Posterior vena cava (tissue), 2 donors: ENCODE results near the gene FRMD3. TPM values are rescaled to one million over a fixed set of nuclear protein-coding genes. Genes with fewer than 3 reads are reported as not detected.
"Not testable (repeated sequence)": the region's sequence is repeated elsewhere in the genome, so short reads cannot be mapped to it uniquely, and the experiment has no call there.

Experiments
- DNase-seq: peaks from one replicate; pipeline ENCODE4 v3.0.0-alpha.2; 2020; ENCODE audit warnings: low spot score
- intact Hi-C, 2 donors: fragments of 100-400 bp; cut with DNase I; formaldehyde crosslinking; loops; one replicate each; pipeline versions ENCODE4 v1.14.1 to v1.14.2; 2022 to 2023
- total RNA-seq, 2 donors: library from RNA; stranded (reverse); fragmentation: NEBNext Ultra II Directional; extraction: Animal tissue kit (Norgen Biotek cat#: 25700); gene quantifications; one replicate each; pipeline ENCODE4 v1.2.1, GENCODE V29; 2021
- donor health status: DM: yes; HTN: yes; CAD: no.
- donor health status: DM: yes; HTN: yes; CAD: no.

Gene FRMD3
- total RNA-seq, 2 donors from 2014 or later, result 5.1 TPM

DNA sequence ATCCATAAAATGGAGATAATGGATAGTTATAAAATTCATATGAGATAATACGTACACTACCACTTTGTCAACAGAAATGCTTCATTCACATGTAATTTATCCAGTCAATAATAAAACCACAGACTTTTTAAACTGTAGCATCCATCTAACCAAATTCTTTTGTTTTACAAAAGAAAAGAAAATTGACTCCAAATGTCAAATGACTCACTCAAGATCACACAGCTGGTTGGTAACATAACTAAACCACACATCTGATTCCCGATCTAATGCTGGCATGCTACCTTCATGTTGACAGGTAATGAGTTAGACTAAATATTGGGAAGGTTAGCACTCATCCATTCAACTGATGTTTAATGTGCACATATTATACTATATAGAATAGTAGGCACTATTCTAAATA, 4.9 kb downstream of the FRMD3 start:
- no peak for DNase-seq
- intact Hi-C loops, result loop anchor here in 1 of 2 donors (10.0 kb wide), 1 partner anchor 318 kb away; no protein-coding TSS in a partner anchor

DNA sequence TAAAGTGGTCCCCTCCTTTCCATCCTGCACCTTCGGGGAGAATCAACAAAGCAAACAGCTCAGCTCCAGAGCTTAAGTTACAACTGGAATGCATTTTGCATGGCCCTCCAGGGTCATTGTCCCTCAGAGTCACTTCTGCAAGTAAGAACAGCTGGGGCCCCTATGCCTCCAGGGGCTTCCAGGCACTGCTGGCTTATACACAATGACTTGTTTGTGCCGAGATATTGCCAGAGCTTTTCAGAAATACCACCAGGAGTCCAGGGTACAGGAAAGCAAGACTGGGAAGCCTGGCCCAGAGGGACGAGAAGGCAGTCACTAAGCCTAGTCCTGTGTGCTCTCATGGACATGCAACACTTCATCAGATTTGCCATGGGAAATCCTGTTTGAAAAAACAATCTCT, 11.3 kb downstream of the FRMD3 start:
- intact Hi-C loops, result no loop called here
- DNase-seq, result no peak

DNA sequence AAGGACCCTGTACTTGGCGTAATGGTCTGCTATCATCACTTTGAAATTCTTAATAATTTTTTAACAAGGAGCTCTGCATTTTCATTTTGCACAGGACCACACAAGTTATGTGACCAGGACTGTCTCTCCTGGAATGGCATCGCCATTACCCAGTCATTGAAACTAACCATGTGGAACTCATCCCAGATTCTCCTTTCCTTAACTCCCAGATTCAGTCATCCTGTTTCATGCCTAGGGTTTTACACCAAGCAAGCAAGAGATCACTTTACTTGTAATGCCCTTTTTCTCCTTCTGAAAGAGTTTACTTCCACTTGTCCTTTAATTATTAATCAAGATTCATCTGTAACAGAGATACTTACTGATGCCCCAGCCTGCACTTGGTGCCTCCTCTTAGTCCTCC, 12.0 kb downstream of the FRMD3 start:
- intact Hi-C loops, result no loop called here
- no peak for DNase-seq

- no peak for DNase-seq
- intact Hi-C loops, result no loop called here
Observed at GRCh38 chr9:83523684-83524083, 14.5 kb downstream of the FRMD3 start.

DNA sequence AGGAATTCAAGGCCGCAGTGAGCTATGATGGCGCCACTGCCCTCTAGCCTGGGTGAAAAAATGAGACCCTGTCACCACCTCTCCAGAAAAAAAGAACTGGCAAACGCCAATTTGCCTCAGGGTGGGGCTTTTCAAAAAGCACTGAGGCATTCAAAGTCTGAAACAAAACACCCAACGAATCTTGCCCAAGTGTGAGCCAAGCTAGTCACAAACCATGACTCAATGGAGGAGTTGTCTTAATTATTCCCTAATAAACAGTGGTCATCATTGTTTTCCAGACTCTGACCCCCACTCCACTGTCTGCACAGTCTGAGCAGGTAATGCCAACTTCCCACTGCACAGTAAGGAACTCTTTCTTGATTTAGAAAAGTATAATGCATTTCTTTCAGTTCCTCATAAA, 16.8 kb downstream of the FRMD3 start:
- no peak for DNase-seq
- intact Hi-C loops, result no loop called here

DNA sequence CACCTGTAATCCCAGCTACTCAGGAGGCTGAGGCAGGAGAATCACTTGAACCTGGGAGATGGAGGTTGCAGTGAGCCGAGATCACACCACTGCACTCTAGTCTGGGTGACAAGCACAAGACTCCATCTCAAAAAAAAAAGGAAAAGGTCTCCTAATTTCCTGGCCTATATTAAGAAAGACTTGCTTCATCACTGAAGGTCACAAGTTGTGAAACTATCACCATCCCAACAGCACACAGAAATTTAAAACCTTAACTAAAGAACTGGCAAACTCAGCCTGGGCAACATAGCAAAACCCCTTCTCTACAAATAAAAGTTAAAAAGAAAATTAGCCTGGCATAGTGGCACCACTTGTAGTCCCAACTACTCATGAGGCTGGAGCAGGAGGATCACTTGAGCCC, 17.2 kb downstream of the FRMD3 start:
- no peak for DNase-seq
- intact Hi-C loops, result no loop called here

DNA sequence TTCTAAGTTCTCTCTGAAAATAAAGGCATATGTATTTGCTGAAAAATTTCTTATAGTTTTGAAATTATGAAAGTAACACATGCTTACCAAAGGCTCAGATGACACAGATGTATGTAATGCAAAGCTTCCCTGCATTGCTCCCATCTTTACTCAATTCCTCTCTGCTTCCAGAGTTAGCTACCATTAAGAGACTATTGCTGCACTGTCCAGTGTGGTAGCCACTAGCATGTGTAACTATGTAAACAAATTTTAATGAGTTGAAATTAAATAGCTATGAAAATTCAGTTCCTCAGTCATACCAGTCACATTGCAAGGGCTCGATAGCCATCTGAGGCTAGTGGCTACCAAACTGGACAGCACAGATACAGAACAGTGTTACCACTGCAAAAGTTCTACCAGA, 17.9 kb downstream of the FRMD3 start:
- no peak for DNase-seq
- intact Hi-C loops, result no loop called here

DNA sequence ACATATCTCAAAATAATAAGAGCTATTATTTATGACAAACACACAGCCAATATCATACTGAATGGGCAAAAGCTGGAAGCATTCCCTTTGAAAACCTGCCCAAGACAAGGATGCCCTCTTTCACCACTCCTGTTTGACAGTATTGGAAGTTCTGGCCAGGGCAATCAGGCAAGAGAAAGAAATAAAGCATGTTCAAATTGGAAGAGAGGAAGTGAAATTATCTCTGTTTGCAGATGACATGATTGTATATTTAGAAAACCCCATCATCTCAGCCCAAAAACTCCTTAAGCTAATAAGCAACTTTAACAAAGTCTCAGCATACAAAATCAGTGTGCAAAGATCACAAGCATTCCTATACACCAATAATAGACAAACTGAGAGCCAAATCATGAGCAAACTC, 20.2 kb downstream of the FRMD3 start:
- intact Hi-C loops, DNase-seq: not testable (repeated sequence)

GRCh38 chr9:83514767-83515166, 23.4 kb downstream of the FRMD3 start:
- no peak for DNase-seq
- intact Hi-C loops, result no loop called here

- intact Hi-C loops, result no loop called here
- DNase-seq, result no peak
Observed at GRCh38 chr9:83512621-83513020, 25.6 kb downstream of the FRMD3 start.

GRCh38 chr9:83511051-83511450, 27.1 kb downstream of the FRMD3 start:
- intact Hi-C loops, result no loop called here
- DNase-seq, result no peak

GRCh38 chr9:83509402-83509801, 28.8 kb downstream of the FRMD3 start:
- intact Hi-C loops, result no loop called here
- DNase-seq, result no peak

DNA sequence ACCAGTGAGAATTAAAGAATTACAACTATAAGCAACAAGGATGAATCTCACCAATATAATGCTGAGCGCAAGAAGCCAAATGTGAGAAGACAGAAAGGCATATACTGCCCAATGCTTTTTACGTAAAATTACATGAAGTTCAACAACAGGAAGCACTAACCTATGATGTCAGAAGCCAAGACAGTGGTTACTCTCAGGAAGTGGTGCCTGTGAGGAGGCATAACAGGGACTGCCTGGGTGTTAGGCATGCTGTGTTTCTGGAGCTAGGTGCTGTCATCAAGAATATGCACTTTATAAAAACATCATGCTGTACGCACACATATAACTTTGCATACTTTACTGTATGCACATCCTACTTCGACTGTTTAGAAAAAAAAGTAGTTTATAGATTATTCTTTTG, 30.1 kb downstream of the FRMD3 start:
- no peak for DNase-seq
- intact Hi-C loops, result no loop called here

- DNase-seq, result no peak
- intact Hi-C loops, result no loop called here
Observed at GRCh38 chr9:83505282-83505681, 32.9 kb downstream of the FRMD3 start.

GRCh38 chr9:83503866-83504265, 34.3 kb downstream of the FRMD3 start:
- intact Hi-C loops, result no loop called here
- no peak for DNase-seq

DNA sequence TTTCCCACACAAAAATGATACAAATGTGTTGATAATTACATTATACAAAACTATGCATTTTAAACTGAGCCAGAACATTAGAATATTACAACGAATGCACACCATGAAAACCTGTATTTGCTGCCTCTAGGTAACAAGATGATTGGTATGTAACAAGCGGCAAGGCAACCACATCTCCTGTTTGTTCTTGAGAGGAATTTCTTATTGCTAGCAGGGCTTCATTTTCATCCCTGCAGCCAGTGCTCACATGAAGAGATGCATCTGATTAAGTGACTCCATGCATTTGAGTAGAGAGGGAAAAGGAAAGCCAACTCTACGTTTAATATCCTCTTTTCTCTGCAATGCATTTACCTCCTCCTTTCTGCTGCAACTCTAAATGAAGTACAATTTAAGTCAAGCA, 36.6 kb downstream of the FRMD3 start:
- DNase-seq, result no peak
- intact Hi-C loops, result no loop called here

- intact Hi-C loops, result no loop called here
- no peak for DNase-seq
Observed at GRCh38 chr9:83497441-83497840, 40.8 kb downstream of the FRMD3 start.

DNA sequence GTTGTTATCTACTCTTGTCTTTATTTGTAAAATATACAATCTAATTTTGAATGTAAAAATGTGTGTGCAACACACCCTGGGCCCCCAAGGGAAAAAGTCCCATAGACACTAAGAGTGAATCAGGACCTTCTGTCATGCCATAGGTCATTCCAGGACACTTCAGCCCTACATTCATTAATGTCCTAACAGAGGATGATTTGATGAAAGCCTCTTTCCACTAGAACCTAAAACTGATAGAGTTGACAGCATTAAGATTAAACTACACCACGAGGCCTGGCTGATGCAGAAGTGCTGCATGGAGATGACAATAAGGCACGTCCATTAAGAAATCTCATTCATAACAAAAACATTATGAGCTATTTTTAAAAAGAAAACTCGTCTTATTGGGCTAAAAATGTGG, 46.2 kb downstream of the FRMD3 start:
- intact Hi-C loops, result loop anchor here in 1 of 2 donors (1.0 kb wide), 1 partner anchor 47 kb away; no protein-coding TSS in a partner anchor
- DNase-seq, result no peak

- DNase-seq, result no peak
- intact Hi-C loops, result loop anchor here in 1 of 2 donors (1.0 kb wide), 1 partner anchor 46 kb away; no protein-coding TSS in a partner anchor
Observed at GRCh38 chr9:83491413-83491812, 46.8 kb downstream of the FRMD3 start.

GRCh38 chr9:83489961-83490360, 48.2 kb downstream of the FRMD3 start:
- intact Hi-C loops, result no loop called here
- no peak for DNase-seq

DNA sequence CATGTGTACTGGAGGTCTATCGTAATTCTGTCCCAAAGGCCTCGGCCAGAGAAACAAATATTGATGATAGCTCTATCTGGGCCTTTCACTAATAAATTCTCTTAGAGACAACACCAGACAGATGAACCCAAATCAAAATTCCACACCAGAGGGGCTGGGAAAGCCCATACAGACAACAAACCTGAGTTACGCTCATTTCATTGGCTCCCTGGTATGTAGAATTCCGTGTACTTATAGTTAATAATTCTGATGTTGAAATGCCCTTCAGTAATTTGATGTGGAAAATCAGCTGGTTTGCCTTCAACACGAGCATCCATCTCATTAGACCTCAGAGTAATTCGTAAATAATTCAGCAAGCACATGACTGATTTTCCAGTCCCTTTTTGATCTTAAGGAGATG, 53.2 kb downstream of the FRMD3 start:
- no peak for DNase-seq
- intact Hi-C loops, result no loop called here

DNA sequence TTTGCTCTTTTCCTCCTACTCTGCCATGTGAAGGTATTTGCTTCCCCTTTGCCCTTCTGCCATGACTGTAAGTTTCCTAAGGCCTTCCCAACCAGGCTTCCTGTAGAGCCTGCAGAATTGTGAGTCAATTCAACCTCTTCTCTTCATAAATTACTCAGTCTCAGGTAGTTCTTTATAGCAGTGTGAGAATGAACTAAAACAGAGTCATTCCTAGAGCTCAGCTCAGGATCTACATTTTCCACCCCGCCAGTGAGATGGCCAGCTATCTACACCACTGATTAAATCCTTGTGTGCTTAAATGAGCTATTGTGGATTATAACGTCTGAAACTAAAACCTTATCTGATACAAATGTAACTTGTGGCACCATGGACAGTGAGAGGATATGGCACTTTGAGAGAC, 55.0 kb downstream of the FRMD3 start:
- no peak for DNase-seq
- intact Hi-C loops, result no loop called here
